B cell (primary cell): ENCODE data around the gene NCLN. TPM values are rescaled to one million over a fixed set of nuclear protein-coding genes. Genes with fewer than 3 reads are reported as not detected.

ENCODE experiments used
- ATAC-seq: fragments of 200-7000 bp; cut with Tn5 transposase; one replicate; pipeline ENCODE4 v1.10.0; 2021; ENCODE audit warnings: low read depth, mild to moderate bottlenecking, moderate number of reproducible peaks, moderate library complexity
- CTCF ChIA-PET: fragments of 350-600 bp; sonication (Branson Sonifier 250); formaldehyde crosslinking; loops from one replicate; lab custom pipeline; 2021; ENCODE audit warnings: antibody characterized with exemption, inconsistent platforms; lab: Charles Lee
- POLR2A ChIA-PET: fragments of 350-600 bp; sonication (Branson Sonifier 250); formaldehyde crosslinking; loops from one replicate; lab custom pipeline; 2021; ENCODE audit warnings: antibody characterized with exemption; lab: Charles Lee
- DNase-seq: peaks from one replicate; pipeline ENCODE4 v3.0.0; 2013
- H2AFZ ChIP-seq: 2 replicates; pipeline ENCODE4 v1.6.1; 2012; ENCODE audit warnings: mild to moderate bottlenecking, low read depth, low read length; ENCODE audit not compliant: insufficient read depth, poor library complexity, severe bottlenecking
- H3K27ac ChIP-seq, 2 donors: 1 replicate in 1 of 2; 2 replicates in 1 of 2; pipeline ENCODE4 v1.5.1; 2012 to 2013; ENCODE audit warnings: low read length in 2 of 2, mild to moderate bottlenecking in 2 of 2, moderate library complexity in 1 of 2
- H3K27me3 ChIP-seq, 4 experiments: fragments of 200-600 bp in 1 of 4; sonication (generic) in 1 of 4; replicated peaks in 1 of 4; 1 replicate in 2 of 4; 2 replicates in 2 of 4; pipeline versions ENCODE4 v1.6.1 to v1.7.0; 2013 to 2016; ENCODE audit warnings: low read length in 3 of 4, mild to moderate bottlenecking in 2 of 4, mixed read lengths in 1 of 4, moderate library complexity in 1 of 4; ENCODE audit not compliant: insufficient read depth in 4 of 4, control insufficient read depth in 3 of 4; ENCODE audit errors: control extremely low read depth in 1 of 4
- H3K36me3 ChIP-seq, 2 experiments: replicated peaks in 1 of 2; 1 replicate in 1 of 2; 2 replicates in 1 of 2; pipeline versions ENCODE4 v1.6.1 to v1.7.1; 2013; ENCODE audit warnings: low read length in 1 of 2; ENCODE audit not compliant: insufficient read depth in 2 of 2, control insufficient read depth in 1 of 2; ENCODE audit errors: control extremely low read depth in 1 of 2, extremely low read depth in 1 of 2
- H3K4me1 ChIP-seq, 2 donors: fragments of 200-600 bp in 1 of 2; sonication (generic) in 1 of 2; 1 replicate in 1 of 2; 2 replicates in 1 of 2; pipeline versions ENCODE4 v1.5.1 to v1.6.1; 2013 to 2017; ENCODE audit warnings: low read length in 2 of 2; ENCODE audit not compliant: control insufficient read depth in 2 of 2, insufficient read depth in 2 of 2
- H3K4me2 ChIP-seq: replicated peaks from 2 replicates; pipeline ENCODE3; 2012; ENCODE audit warnings: mild to moderate bottlenecking, low read depth, low read length; ENCODE audit not compliant: poor library complexity, severe bottlenecking
- H3K4me3 ChIP-seq, 5 experiments: fragments of 200-600 bp in 1 of 5; sonication (generic) in 1 of 5; 1 replicate in 3 of 5; 2 replicates in 2 of 5; pipeline versions ENCODE4 v1.5.1 to v1.7.0; 2011 to 2016; ENCODE audit warnings: low read length in 4 of 5, mild to moderate bottlenecking in 4 of 5, low read depth in 2 of 5, control low read depth in 1 of 5, moderate library complexity in 1 of 5; ENCODE audit not compliant: insufficient read depth in 1 of 5; ENCODE audit errors: control extremely low read depth in 1 of 5, extremely low read depth in 1 of 5
- H3K79me2 ChIP-seq: fragments of 200-600 bp; sonication (generic); one replicate; pipeline ENCODE4 v1.6.0; 2016; ENCODE audit warnings: low read length; ENCODE audit not compliant: control insufficient read depth, insufficient read depth
- H3K9ac ChIP-seq: fragments of 200-600 bp; sonication (generic); 2 replicates; pipeline ENCODE4 v1.6.1; 2017; ENCODE audit warnings: mild to moderate bottlenecking, low read length, moderate library complexity
- H3K9me3 ChIP-seq, 3 donors: one replicate each; pipeline versions ENCODE4 v1.6.1 to v1.7.1; 2013; ENCODE audit warnings: low read length in 2 of 3; ENCODE audit not compliant: control insufficient read depth in 2 of 3, insufficient read depth in 1 of 3; ENCODE audit errors: control extremely low read depth in 1 of 3
- H4K20me1 ChIP-seq: 2 replicates; pipeline ENCODE4 v1.6.0; 2012; ENCODE audit warnings: mild to moderate bottlenecking, low read length; ENCODE audit not compliant: insufficient read depth, control insufficient read depth, poor library complexity, severe bottlenecking
- H3K27ac Mint-ChIP-seq: one replicate; pipeline ENCODE4 v1.8.0; 2021; ENCODE audit warnings: mixed read lengths
- H3K27me3 Mint-ChIP-seq: one replicate; pipeline ENCODE4 v1.8.0; 2021; ENCODE audit warnings: mixed read lengths
- H3K4me1 Mint-ChIP-seq: one replicate; pipeline ENCODE4 v1.8.0; 2021; ENCODE audit warnings: mixed read lengths
- H3K4me3 Mint-ChIP-seq: one replicate; pipeline ENCODE4 v1.8.0; 2021; ENCODE audit warnings: mixed read lengths
- H3K9me3 Mint-ChIP-seq: one replicate; pipeline ENCODE4 v1.8.0; 2022; ENCODE audit warnings: mixed read lengths; ENCODE audit not compliant: insufficient read depth
- CTCF ChIP-seq: fragments of 200-600 bp; IDR thresholded peaks from one replicate; pipeline ENCODE4 v1.8.0; 2022; ENCODE audit warnings: antibody characterized with exemption, mild to moderate bottlenecking
- EZH2 ChIP-seq: IDR thresholded peaks from 2 replicates; pipeline ENCODE4 v1.6.1; 2012; ENCODE audit warnings: borderline replicate concordance, low read depth, mild to moderate bottlenecking, moderate library complexity, low read length; ENCODE audit not compliant: insufficient read depth, poor library complexity, severe bottlenecking
- WGBS: methylation state at CpG from one replicate; pipeline ENCODE4 v1.1.5; 2013; ENCODE audit warnings: missing lambda C conversion rate; ENCODE audit not compliant: insufficient coverage; 5-methylcytosine and 5-hydroxymethylcytosine counted together
- intact Hi-C: fragments of 100-400 bp; cut with micrococcal nuclease; formaldehyde crosslinking; loops from one replicate; pipeline ENCODE4 v1.10.0; 2022
- polyA plus RNA-seq: library from polyadenylated mRNA; depleted of rRNA; stranded (reverse); fragments of >200 nt; gene quantifications from 2 replicates; pipeline ENCODE4 v1.2.3, GENCODE V29; 2012
- total RNA-seq, 2 donors: library from RNA; stranded (reverse); fragments of 120-200 nt in 1 of 2; gene quantifications; 1 replicate in 1 of 2; 2 replicates in 1 of 2; pipeline versions ENCODE4 v1.2.3 to v1.2.4, GENCODE V29; 2013 to 2022

The NCLN gene
- total and polyA plus RNA-seq, 2 donors (not counting 1 experiment from before 2014, with no cell fraction given), result 55.0 to 82.0 TPM

- WGBS, result 94% methylated on average over 4 of the region's 5 CpGs
- Mint-ChIP-seq H3K9me3 (no peaks in the 10 kb centered on the region), H3K27ac (no peak overlapping the region), H3K4me3 (no peak overlapping the region), H3K27me3 (no peaks in the 10 kb centered on the region), H3K4me1 (peaks cover 8% of the 10 kb centered on the region)
- no peaks in the 10 kb centered on the region for H3K36me3 ChIP-seq
- H3K9me3 ChIP-seq, result peaks cover 0 to 12% (median 0%) of the 10 kb centered on the region in 3 donors
- ATAC-seq, result no peak
- H3K27ac ChIP-seq, result no peak overlapping the region
- intact Hi-C loops, result no loop called here
- H3K27me3 ChIP-seq, result peaks cover 0 to 5% (median 0%) of the 10 kb centered on the region in 4 experiments
- H2AFZ ChIP-seq, result no peak overlapping the region
- no peak overlapping the region for H3K4me2 ChIP-seq
- TF ChIP-seq CTCF (no peak), EZH2 (no peak)
- no peak overlapping the region for H3K4me3 ChIP-seq
- peaks cover 21 to 22% of the 10 kb centered on the region in 2 donors for H3K4me1 ChIP-seq
- H4K20me1 ChIP-seq, result no peaks in the 10 kb centered on the region
- DNase-seq, result no peak
- H3K9ac ChIP-seq, result no peak overlapping the region
- H3K79me2 ChIP-seq, result no peaks in the 10 kb centered on the region
- CTCF ChIA-PET, result no interaction called here
- POLR2A ChIA-PET, result no interaction called here
These were observed 34.9 kb upstream of the NCLN start for GRCh38 chr19:3150739-3151329.
